ENCODE measurements around the gene RIT1. TPM values are rescaled to one million over a fixed set of nuclear protein-coding genes. Genes with fewer than 3 reads are reported as not detected.
A peak's percentile ranks its signal among the peaks of the same experiment; 100 is the strongest.

RIT1 gene
- total RNA-seq, 3 donors from 2014 or later = 29.2 to 32.6 (median 29.4) TPM

GRCh38 chr1:155929057-155929456, 17.9 kb upstream of the RIT1 start:
- intact Hi-C loops (cut with DNase I; ENCODE audit: low total_unique reads) = no loop called here
- peaks cover 8% of the 10 kb centered on the region for H3K36me3 ChIP-seq
- no peak for DNase-seq (ENCODE audit: low spot score in 2 of 2)
- no peak overlapping the region for H3K4me3 ChIP-seq
- no peak for TF ChIP-seq POLR2A (IDR thresholded peaks at IDR 0.05)
- TF ChIP-seq POLR2AphosphoS5 (IDR thresholded peaks at IDR 0.05) = no peak
- TF ChIP-seq CTCF (IDR thresholded peaks at IDR 0.05) = no peak
- no peaks in the 10 kb centered on the region for H3K9me3 ChIP-seq
- H3K4me1 ChIP-seq = peaks cover 12 to 19% of the 10 kb centered on the region in 2 donors
- no peak overlapping the region for H3K27ac ChIP-seq
- no peaks in the 10 kb centered on the region for H3K27me3 ChIP-seq

GRCh38 chr1:155925506-155925905, 14.4 kb upstream of the RIT1 start:
- no peaks in the 10 kb centered on the region for H3K27me3 ChIP-seq
- no peak overlapping the region for H3K4me3 ChIP-seq
- DNase-seq (ENCODE audit: low spot score in 2 of 2) = peak in 1 of 2 donors; percentile 9
- H3K36me3 ChIP-seq = peaks cover 17% of the 10 kb centered on the region
- intact Hi-C loops (cut with DNase I; ENCODE audit: low total_unique reads) = no loop called here
- no peak overlapping the region for H3K27ac ChIP-seq
- TF ChIP-seq CTCF (IDR thresholded peaks at IDR 0.05) (no peak), POLR2AphosphoS5 (IDR thresholded peaks at IDR 0.05) (no peak)
- no peaks in the 10 kb centered on the region for H3K9me3 ChIP-seq
- H3K4me1 ChIP-seq = peaks cover 0 to 5% of the 10 kb centered on the region in 2 donors

GRCh38 chr1:155920717-155921116, 9.6 kb upstream of the RIT1 start:
- TF ChIP-seq POLR2A (IDR thresholded peaks at IDR 0.05) = no peak
- no peak for TF ChIP-seq CTCF (IDR thresholded peaks at IDR 0.05)
- no peak for TF ChIP-seq POLR2AphosphoS5 (IDR thresholded peaks at IDR 0.05)
- Histone ChIP-seq H3K4me1 (no peaks in the 10 kb centered on the region), H3K4me3 (no peak overlapping the region), H3K9me3 (no peaks in the 10 kb centered on the region), H3K27me3 (no peaks in the 10 kb centered on the region), H3K36me3 (peaks cover 19% of the 10 kb centered on the region), H3K27ac (no peak overlapping the region)
- DNase-seq (ENCODE audit: low spot score in 2 of 2) = no peak
- intact Hi-C loops (cut with DNase I; ENCODE audit: low total_unique reads) = no loop called here

DNA sequence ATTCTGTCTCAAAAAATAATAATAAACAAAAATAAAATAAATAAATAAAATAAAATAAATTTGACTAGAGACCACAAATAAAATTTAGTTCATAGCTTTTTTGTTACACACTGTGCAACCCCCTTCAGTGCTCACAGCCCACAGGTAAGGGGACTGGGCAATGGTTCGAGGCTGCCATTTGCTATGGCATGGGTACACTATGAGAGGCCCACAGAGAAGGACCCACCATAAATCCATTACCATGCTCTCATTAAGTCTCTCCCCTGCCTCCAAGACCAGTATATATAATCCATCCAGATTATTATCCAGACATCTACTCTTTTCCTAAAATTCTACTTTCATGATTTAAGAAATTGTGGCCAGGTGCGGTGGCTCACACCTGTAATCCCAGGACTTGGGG, 8.7 kb upstream of the RIT1 start:
- intact Hi-C loops (cut with DNase I; ENCODE audit: low total_unique reads) = loop anchor here (5.0 kb wide), 1 partner anchor 672 kb away; the partner anchor contains the start of gene NAXE

DNA sequence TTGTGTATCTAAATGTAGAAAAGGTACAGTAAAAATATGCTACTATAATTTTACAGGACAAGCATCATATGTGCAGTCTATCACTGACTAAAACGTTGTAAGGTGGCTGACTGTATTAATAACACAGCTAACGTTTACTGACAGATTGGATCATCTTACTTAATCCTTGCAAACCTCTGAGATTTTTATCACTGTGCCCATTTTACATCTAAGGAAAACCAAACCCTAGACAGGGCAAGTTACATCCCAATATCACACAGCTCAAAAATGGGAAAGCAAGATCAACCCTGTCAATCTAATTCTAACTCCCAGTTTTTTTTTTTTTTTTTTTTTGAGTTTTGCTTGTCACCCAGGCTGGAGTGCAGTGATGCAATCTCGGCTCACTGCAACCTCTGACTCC, 7.5 kb upstream of the RIT1 start:
- no peaks in the 10 kb centered on the region for H3K27me3 ChIP-seq
- intact Hi-C loops (cut with DNase I; ENCODE audit: low total_unique reads) = loop anchor here (5.0 kb wide), 1 partner anchor 674 kb away; the partner anchor contains the start of gene NAXE
- TF ChIP-seq CTCF (IDR thresholded peaks at IDR 0.05) (no peak), POLR2A (IDR thresholded peaks at IDR 0.05) (no peak), POLR2AphosphoS5 (IDR thresholded peaks at IDR 0.05) (no peak)
- peaks cover 19% of the 10 kb centered on the region for H3K36me3 ChIP-seq
- H3K27ac ChIP-seq = no peak overlapping the region
- H3K9me3 ChIP-seq = no peaks in the 10 kb centered on the region
- no peak overlapping the region for H3K4me3 ChIP-seq
- no peak for DNase-seq (ENCODE audit: low spot score in 2 of 2)
- no peaks in the 10 kb centered on the region for H3K4me1 ChIP-seq

More for the DNA sequence above, 8.7 kb upstream of the RIT1 start:
- Histone ChIP-seq H3K9me3 (no peaks in the 10 kb centered on the region), H3K36me3 (peaks cover 19% of the 10 kb centered on the region), H3K27me3 (no peaks in the 10 kb centered on the region), H3K27ac (no peak overlapping the region), H3K4me1 (no peaks in the 10 kb centered on the region), H3K4me3 (no peak overlapping the region)
- TF ChIP-seq POLR2AphosphoS5 (IDR thresholded peaks at IDR 0.05) = no peak
- TF ChIP-seq POLR2A (IDR thresholded peaks at IDR 0.05) = no peak
- TF ChIP-seq CTCF (IDR thresholded peaks at IDR 0.05) = no peak
- no peak for DNase-seq (ENCODE audit: low spot score in 2 of 2)
